CD4-positive, alpha-beta T cell treated with Interleukin-17A for 1 hour (primary cell): ENCODE measurements around the gene SULT6B1.

ENCODE experiments used
- DNase-seq: peaks from one replicate; pipeline ENCODE4 v3.0.0-alpha.2; 2020

The SULT6B1 gene

DNA sequence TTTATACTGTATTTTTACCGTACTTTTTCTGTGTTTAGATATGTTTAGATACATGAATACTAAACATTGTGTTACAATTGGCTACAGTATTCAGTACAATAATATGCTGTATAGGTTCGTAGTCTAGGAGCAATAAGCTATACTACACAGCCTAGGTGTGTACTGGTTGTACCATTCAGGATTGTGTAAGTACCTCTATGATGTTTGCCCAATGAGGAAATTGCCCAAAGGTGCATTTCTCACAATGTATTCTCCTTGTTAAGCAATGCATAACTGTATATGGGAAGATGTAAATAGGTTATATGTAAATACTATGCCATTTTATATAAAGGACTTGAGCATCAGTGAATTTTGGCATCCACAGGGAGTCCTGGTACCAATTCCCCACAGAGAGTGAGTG lies 42.4 kb downstream of the SULT6B1 start:
- DNase-seq, result no peak

DNA sequence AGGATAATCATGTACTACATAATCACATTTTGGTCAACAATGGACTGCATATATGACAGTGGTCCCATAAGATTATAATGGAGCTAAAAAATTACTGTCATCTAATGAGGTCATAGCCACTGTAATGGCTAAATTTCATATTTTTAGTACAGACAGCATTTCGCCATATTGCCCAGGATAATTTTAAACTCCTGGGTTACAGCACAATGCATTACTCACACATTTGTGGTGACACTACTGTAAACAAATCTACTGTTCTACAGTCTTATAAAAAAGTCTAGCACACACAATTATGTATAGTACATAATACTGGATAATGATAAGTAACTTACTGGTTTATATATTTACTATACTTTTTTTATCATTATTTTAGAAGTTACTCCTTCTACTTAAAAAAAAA lies 44.5 kb downstream of the SULT6B1 start:
- DNase-seq, result no peak

DNA sequence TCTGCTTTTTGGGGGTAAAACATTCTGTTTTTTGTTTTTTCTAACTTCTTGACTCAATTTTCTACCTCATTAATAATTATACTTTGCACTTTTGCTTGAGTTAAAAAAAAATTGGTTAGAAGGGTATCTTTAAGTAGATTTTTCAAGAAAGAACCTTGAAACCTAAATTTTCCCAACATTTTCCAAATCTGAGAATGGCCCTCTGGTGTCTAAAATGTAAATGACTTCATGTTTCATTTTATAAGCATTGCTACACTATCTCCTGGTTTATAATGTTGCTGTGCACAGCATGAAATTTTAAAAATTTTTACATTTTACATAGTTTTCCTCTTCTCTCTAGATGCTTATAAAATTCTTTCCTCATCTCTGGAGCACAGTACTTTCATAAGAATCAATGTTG lies 45.9 kb downstream of the SULT6B1 start:
- DNase-seq, result no peak

DNA sequence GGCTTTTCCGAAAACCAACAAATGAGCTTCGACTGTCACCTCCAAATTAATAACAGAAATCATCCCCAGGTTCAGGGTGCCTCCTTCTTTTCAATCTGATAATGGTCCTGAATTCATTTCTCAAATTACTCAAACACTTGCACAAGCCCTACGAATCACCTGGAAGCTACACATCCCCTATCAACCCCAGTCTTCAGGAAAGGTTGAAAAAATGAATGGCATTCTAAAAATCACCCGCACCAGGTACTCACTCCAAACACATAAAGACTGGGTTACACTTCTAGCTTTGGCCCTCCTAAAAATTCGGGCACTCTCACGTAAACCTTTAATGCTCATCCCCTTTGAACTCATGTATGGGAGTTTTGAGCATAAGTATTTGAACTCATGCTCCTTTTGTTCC lies 55.6 kb downstream of the SULT6B1 start:
- no peak for DNase-seq

DNA sequence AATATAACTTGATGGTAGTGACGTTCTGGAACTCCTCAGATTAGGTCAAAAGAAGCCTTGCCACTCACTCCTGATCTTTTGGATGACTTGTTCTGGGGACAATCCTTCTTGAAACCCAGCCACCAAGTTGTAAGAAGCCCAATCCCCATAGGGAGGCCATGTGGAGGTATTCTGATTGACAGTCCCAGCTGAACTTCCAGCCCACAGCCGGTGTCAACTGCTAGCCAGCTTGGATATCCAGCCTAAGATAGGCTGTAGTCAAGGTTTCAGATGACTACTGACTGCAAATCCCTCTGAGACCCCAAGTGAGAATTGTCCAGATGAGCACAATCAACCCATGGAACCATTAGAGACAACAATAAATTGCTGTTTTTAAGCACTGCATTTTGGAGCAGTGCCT lies 63.1 kb downstream of the SULT6B1 start:
- DNase-seq, result no peak

DNA sequence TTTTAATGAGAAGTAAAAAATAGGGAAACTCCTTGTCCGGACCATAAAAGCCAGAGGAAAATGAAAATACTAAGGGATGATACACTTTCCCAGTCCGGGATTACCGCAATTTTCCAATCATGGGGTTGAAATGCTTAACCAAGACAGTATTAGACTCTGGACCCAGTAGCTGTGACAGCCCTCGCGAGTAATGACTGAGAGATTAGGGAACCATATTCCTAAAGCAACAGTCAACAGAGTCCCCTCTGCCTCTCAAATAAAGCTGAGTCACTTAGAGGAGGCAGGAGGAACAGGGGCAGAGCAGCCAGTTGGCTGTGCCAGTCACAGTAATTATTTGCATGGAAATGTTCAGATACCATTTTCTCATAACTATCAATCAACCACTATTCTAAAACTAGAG lies 69.3 kb downstream of the SULT6B1 start:
- DNase-seq, result no peak
